AG10803 (cell line): ENCODE data around the gene FOXC2.

ENCODE experiments used
- DNase-seq: peaks from one replicate; pipeline ENCODE4 v3.0.0; 2010; ENCODE audit warnings: low read depth
- H3K4me3 ChIP-seq: 2 replicates; pipeline ENCODE4 v1.5.1; 2011; ENCODE audit warnings: mild to moderate bottlenecking, low read length, control low read depth
- TF ChIP-seq, protein P1 (sequence below): conservative IDR thresholded peaks from 2 replicates; pipeline ENCODE4 v1.5.1; 2011; ENCODE audit warnings: mild to moderate bottlenecking, low read length, control low read depth, inconsistent platforms

FOXC2 gene

DNA sequence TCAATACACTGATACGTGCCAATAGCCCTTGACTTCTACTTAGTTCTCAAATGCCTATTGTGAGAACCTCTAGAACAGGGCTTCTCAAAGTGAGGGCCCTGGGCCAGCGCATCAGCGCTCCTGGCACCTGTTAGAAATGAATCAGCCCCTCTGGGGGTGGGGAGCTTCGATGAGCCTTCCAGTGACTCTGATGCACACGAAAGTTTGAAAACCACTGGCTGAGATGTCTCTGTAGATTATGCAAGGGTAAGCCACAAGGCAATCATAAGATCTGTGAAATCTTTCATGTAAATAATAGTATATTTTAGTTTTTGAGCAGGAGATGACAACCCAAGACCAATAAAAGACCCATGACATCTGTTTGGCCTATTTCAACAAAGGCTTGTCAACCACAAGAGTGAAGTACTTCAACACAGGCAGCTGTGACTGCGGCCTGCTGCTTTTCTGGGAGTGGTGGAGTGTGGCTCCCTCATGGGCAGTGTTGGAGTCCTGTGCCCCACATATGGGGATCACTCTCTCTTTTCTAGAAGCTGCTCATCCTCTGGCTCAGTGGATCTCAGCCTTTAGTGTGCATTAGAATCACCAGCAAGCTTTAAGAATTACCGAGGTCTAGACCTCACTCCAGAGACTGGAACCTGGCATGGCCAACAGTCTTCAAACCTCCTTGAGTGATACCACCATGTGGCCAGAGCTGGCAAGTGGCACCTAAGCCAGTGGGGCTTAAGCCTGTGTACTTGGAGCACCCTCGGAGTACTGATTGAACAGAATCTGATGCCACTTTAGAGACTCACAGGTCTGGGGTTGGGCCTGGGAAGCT, 17.3 kb upstream of the FOXC2 start:
- H3K4me3 ChIP-seq: no peak overlapping the region
- TF ChIP-seq, protein P1, sequence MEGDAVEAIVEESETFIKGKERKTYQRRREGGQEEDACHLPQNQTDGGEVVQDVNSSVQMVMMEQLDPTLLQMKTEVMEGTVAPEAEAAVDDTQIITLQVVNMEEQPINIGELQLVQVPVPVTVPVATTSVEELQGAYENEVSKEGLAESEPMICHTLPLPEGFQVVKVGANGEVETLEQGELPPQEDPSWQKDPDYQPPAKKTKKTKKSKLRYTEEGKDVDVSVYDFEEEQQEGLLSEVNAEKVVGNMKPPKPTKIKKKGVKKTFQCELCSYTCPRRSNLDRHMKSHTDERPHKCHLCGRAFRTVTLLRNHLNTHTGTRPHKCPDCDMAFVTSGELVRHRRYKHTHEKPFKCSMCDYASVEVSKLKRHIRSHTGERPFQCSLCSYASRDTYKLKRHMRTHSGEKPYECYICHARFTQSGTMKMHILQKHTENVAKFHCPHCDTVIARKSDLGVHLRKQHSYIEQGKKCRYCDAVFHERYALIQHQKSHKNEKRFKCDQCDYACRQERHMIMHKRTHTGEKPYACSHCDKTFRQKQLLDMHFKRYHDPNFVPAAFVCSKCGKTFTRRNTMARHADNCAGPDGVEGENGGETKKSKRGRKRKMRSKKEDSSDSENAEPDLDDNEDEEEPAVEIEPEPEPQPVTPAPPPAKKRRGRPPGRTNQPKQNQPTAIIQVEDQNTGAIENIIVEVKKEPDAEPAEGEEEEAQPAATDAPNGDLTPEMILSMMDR: no peak
- no peak for DNase-seq

DNA sequence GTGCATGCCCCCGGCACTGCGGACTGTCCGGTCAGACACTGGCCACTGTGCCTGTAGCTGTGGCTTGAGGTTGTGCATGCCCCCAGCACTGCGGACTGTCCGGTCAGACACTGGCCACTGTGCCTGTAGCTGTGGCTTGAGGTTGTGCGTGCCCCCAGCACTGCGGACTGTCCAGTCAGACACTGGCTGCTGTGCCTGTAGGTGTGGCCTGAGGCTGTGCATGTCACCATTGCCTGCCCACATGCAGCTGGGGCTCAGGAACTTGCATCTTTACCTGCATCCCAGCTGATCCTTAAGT, 16.8 kb upstream of the FOXC2 start:
- TF ChIP-seq, protein P1: no peak
- H3K4me3 ChIP-seq: no peak overlapping the region
- no peak for DNase-seq

DNA sequence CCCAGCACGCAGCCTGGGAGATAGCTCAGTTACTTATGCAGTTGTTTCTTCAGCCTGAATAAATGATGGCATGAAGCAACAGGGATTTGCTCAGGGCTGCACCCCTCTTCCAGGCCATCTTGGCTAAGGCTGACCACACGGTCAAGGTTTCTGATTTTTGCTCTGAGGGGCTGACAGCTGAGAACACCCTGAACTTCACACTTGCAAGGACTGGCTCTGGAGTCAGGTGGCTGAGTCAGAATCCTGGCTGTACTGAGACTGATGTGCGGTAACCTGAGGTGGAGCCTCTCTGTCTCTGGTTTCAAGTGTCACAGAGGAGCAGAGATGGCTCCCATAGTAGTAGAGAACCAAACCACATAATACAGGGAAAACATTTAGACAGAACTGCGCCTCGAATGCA, 16.3 kb upstream of the FOXC2 start:
- DNase-seq: no peak
- no peak overlapping the region for H3K4me3 ChIP-seq
- TF ChIP-seq, protein P1: no peak

DNA sequence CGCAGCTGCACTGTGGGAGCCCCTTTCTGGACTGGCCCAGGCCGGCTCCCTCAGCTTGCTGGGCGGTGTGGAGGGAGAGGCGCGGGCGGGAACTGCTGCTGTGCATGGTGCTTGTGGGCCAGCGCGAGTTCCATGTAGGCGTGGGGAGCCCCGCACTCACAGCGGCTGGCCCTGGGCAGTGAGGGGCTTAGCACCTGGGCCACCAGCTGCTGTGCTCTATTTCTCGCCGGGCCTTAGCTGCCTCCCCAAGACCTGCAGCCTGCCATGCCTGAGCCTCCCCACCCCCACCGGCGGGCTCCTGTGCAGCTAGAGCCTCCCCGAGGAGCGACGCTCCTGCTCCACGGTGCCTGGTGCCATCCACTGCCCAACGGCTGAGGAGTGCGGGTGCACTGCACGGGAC, 13.3 kb upstream of the FOXC2 start:
- DNase-seq: no peak
- TF ChIP-seq, protein P1: no peak
- H3K4me3 ChIP-seq: no peak overlapping the region

DNA sequence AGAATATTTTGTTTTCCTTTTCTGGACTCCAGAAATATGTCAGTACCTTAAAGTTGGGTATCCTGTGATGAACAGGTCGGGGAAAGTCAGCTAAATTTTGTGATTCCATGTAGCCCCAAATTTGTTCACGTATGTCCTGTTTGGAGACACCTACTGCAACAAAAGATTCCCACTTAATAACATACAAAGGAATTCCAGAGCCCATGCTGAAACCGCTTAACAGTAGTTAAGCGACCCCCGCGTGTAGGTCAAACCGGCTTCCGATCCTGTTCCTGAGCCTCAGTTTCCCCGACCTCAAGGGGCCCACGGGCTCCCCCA, 12.1 kb upstream of the FOXC2 start:
- TF ChIP-seq, protein P1: no peak
- DNase-seq: no peak
- peak overlapping the region; percentile 97 for H3K4me3 ChIP-seq

DNA sequence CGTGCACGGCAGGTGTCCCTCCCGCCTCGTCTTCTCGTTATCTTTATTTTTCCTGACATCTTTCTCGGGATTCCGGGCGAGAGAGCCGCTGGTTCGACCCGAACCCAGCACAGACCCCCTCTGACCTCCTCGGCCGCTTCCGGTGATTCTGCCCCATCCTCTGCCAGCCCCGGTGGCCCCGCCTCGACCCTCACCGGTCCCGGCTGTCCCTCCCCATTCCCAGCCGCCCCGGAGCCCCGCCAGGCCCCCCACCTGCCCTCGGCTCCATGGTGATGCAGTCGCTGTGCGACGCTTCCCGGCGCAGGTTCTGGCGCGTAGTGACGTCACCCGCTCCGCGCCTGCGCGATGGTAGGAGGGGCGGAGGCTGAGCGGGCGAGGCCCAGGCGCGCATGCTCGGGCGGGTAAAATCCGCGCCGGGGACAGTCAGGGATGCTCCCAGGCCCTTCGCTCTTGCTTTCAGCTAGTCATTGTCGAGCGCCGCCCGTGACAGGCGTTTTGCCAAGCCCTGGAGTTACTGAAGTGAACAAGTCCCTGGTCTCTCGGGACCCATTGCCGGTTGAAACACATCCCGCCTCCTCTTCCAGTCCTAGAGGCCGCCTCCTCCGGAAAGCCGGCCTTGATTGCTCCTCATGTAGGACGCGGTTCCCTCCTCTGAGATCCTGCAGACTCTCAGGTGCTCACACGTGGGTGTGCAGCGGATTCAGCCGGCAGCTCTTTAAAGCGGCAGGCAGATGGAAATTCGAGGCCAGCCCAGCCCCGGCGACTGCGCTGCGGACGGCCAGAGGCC, 11.5 kb upstream of the FOXC2 start, which contains the start of gene MTHFSD:
Gene MTHFSD, minus strand, starts transcription at position 319 of the 787 bp plus-strand sequence. Its CDS starts 51 bp downstream, at position 268.
- TF ChIP-seq, protein P1: no peak
- peak within 1 kb of the TSS; percentile 97 for H3K4me3 ChIP-seq
- DNase-seq: peak; percentile 87

DNA sequence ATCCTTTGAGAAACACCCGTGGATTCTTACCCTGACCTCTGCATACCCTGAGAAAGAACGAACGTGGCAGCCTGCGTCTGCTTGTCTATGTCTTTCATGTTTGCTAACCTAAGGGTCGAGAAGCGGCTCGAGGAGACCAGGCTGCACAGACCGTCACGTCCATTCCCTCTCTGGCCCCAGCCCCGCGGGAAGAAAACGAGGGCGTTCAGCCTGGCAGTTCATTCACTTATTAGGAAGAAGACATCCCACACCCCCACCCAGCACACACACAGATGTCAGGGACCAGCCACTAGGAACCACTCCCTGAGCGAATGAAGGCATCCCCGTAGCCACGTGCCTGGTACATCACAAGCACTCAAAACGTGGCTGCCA, 10.9 kb upstream of the FOXC2 start:
- peak overlapping the region; percentile 97 for H3K4me3 ChIP-seq
- TF ChIP-seq, protein P1: no peak
- DNase-seq: no peak
